IPS DF 6.9 (cell line): Measurements from ENCODE around the gene ETFRF1.

Experiments used
- DNase-seq: peaks from one replicate; pipeline ENCODE4 v3.0.0-alpha.2; 2013; ENCODE audit warnings: low read depth, low spot score
- H3K27ac ChIP-seq: one replicate; pipeline ENCODE4 v1.5.1; 2013; ENCODE audit warnings: low read length, control low read depth
- H3K27me3 ChIP-seq: 2 replicates; pipeline ENCODE4 v1.6.1; 2013; ENCODE audit warnings: mild to moderate bottlenecking, low read length; ENCODE audit not compliant: control insufficient read depth, insufficient read depth
- H3K36me3 ChIP-seq: 2 replicates; pipeline ENCODE4 v1.6.1; 2013; ENCODE audit warnings: low read length; ENCODE audit not compliant: control insufficient read depth, insufficient read depth
- H3K4me1 ChIP-seq: 2 replicates; pipeline ENCODE4 v1.6.1; 2013; ENCODE audit warnings: low read length; ENCODE audit not compliant: control insufficient read depth, insufficient read depth
- H3K4me3 ChIP-seq: 2 replicates; pipeline ENCODE4 v1.5.1; 2013; ENCODE audit warnings: mild to moderate bottlenecking, low read length
- H3K9me3 ChIP-seq: 2 replicates; pipeline ENCODE4 v1.6.1; 2013; ENCODE audit warnings: low read length, inconsistent platforms; ENCODE audit not compliant: control insufficient read depth, insufficient read depth
- WGBS: extraction: QIAGEN DNeasy Blood & Tissue Kit; methylation state at CpG from one replicate; pipeline ENCODE4 v1.1.7; 2013; ENCODE audit warnings: mixed read lengths, missing lambda C conversion rate; ENCODE audit not compliant: insufficient read length, insufficient coverage; 5-methylcytosine and 5-hydroxymethylcytosine counted together

Gene ETFRF1

GRCh38 chr12:25208554-25208953 lies 13.5 kb downstream of the ETFRF1 start:
- no peaks in the 10 kb centered on the region for H3K4me1 ChIP-seq
- DNase-seq = no peak
- no peaks in the 10 kb centered on the region for H3K9me3 ChIP-seq
- no peaks in the 10 kb centered on the region; the same call in 1 of the 2 replicates for H3K36me3 ChIP-seq
- H3K4me3 ChIP-seq = no peak overlapping the region
- H3K27me3 ChIP-seq = no peaks in the 10 kb centered on the region
- no CpG with 5 or more reads among the region's 1 CpG for WGBS
- H3K27ac ChIP-seq = no peak overlapping the region

- no peak for DNase-seq
- no CpG with 5 or more reads among the region's 1 CpG for WGBS
- Histone ChIP-seq H3K4me3 (no peak overlapping the region), H3K9me3 (no peaks in the 10 kb centered on the region), H3K27ac (no peak overlapping the region), H3K27me3 (no peaks in the 10 kb centered on the region), H3K4me1 (no peaks in the 10 kb centered on the region), H3K36me3 (no peaks in the 10 kb centered on the region; the same call in 1 of the 2 replicates)
Observed at GRCh38 chr12:25213338-25213737, 18.3 kb downstream of the ETFRF1 start.

DNA sequence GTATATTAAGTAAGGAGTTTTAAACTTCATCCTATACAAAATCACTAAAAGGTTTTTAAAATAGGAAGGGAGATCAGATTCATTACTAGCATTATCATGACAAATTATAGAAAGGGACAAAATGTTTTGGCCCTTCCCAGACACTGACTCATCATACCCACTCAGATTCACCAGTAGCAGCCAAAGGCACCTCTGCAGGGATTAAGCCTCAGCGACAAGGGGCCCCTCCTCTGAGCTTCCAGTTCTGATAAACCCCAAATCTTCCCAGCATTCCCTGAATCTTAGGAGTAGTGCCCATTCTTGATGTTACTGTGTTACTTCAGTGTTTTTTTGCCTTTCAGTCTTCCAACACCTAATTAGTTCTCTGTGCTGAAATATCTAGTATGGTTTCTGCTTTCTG lies 41.2 kb downstream of the ETFRF1 start:
- Histone ChIP-seq H3K27me3 (no peaks in the 10 kb centered on the region), H3K4me3 (no peak overlapping the region), H3K4me1 (no peaks in the 10 kb centered on the region), H3K9me3 (no peaks in the 10 kb centered on the region), H3K36me3 (no peaks in the 10 kb centered on the region), H3K27ac (no peak overlapping the region)
- no CpG with 5 or more reads among the region's 1 CpG for WGBS
- no peak for DNase-seq

GRCh38 chr12:25236626-25237025 lies 41.6 kb downstream of the ETFRF1 start:
- no peaks in the 10 kb centered on the region for H3K36me3 ChIP-seq
- H3K4me3 ChIP-seq = no peak overlapping the region
- WGBS = no CpG with 5 or more reads among the region's 4 CpGs
- H3K27me3 ChIP-seq = no peaks in the 10 kb centered on the region
- H3K9me3 ChIP-seq = no peaks in the 10 kb centered on the region
- H3K27ac ChIP-seq = no peak overlapping the region
- no peaks in the 10 kb centered on the region for H3K4me1 ChIP-seq
- no peak for DNase-seq

DNA sequence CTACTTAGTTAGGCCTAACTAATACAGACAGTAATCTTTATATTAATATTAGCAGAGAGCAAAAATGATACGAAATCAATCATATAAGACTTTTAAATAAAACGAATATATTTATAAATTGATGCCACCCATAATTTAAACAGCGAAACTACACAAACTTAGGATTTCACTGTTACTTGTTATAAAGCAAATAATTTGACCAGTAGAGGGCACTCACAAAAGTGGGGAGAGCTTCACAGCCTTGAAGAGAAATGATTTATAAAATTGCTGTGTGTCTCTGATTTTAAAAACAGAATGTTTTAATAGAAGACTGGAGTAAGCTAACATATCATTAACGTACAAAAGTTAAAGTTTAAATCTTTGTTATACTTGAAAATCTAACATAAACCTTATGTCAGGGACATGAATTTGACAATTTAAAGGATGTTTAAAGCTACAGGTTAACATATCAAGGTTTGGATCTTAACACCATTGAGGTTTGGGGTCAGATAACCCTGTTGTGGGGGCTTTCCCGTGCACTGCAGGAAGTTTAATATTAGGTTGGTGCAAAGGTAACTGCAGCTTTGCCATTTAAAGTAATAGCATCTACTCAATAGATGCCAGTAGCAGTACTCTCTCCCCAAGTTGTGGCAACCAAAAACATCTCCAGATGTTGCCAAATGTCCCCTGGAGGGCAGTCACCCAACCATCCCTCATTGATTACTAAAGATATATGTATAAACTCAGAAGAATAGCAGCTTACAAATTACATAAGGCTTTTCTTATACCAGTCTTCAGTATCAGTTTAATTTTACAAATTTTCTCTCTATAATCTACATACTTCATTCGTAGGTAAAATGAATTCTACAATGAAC lies 46.4 kb downstream of the ETFRF1 start:
- no peaks in the 10 kb centered on the region for H3K4me1 ChIP-seq
- no peaks in the 10 kb centered on the region for H3K27me3 ChIP-seq
- no peak overlapping the region for H3K4me3 ChIP-seq
- no peak overlapping the region for H3K27ac ChIP-seq
- H3K36me3 ChIP-seq = no peaks in the 10 kb centered on the region
- no peaks in the 10 kb centered on the region for H3K9me3 ChIP-seq
- WGBS = 100% methylated on average over 1 of the region's 6 CpGs
- DNase-seq = no peak

DNA sequence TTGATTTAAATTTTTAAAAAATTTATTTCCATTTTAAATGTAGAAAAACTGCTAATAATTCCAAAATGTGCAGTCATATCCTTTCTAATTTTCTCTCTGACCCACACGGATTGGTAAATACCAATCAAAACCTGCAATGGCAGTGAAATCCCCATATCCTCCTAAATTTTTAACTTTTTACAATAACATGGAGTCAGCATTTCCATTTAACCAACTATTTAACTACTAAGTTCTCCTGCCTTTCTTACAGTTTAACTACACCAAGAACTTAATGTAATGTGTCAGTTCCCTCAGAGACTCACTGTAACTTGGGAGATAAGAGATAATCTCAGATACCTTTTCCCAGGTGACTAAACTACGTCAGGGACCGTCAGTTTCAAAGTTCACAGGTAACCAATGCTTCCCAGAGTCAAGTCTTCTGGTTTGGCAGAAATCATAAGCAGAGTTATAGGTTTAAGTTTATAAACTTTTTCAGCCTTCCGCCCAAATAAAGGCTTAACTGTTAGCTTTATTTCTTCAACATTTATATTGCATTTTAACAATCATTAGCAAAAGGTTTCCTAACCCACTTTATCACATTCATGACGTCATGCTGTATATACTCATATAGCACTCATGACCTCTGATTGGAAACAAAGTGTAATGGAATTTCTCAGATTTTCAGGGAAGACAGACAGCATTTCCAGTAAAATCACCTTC lies 48.1 kb downstream of the ETFRF1 start:
- no peak overlapping the region for H3K27ac ChIP-seq
- no peaks in the 10 kb centered on the region for H3K4me1 ChIP-seq
- H3K9me3 ChIP-seq = no peaks in the 10 kb centered on the region
- no peaks in the 10 kb centered on the region for H3K27me3 ChIP-seq
- DNase-seq = no peak
- WGBS = no CpG with 5 or more reads among the region's 5 CpGs
- H3K4me3 ChIP-seq = no peak overlapping the region
- H3K36me3 ChIP-seq = no peaks in the 10 kb centered on the region

- no peak for DNase-seq
- Histone ChIP-seq H3K36me3 (no peaks in the 10 kb centered on the region), H3K4me1 (no peaks in the 10 kb centered on the region), H3K27ac (no peak overlapping the region), H3K9me3 (no peaks in the 10 kb centered on the region), H3K4me3 (no peak overlapping the region), H3K27me3 (no peaks in the 10 kb centered on the region)
Observed at GRCh38 chr12:25243680-25243990, 48.6 kb downstream of the ETFRF1 start.

DNA sequence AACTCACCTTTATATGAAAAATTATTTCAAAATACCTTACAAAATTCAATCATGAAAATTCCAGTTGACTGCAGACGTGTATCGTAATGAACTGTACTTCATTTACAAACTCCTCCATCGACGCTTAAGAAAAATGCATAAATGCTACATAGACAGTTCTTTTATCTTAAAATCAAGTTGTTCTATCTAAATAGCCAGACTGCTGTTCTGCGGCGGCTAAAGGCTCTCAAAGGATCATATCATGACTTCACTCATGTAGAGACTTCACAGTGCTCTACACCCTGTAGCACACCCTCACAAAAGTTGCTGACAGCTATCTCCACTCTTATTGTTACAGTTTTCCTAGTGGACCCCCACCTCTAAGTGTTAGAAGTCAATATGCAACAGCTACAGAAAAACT lies 50.5 kb downstream of the ETFRF1 start:
- Histone ChIP-seq H3K27ac (no peak overlapping the region), H3K9me3 (no peaks in the 10 kb centered on the region), H3K4me3 (no peak overlapping the region), H3K36me3 (no peaks in the 10 kb centered on the region), H3K27me3 (no peaks in the 10 kb centered on the region), H3K4me1 (no peaks in the 10 kb centered on the region)
- WGBS = 100% methylated on average over 4 of the region's 6 CpGs
- no peak for DNase-seq

DNA sequence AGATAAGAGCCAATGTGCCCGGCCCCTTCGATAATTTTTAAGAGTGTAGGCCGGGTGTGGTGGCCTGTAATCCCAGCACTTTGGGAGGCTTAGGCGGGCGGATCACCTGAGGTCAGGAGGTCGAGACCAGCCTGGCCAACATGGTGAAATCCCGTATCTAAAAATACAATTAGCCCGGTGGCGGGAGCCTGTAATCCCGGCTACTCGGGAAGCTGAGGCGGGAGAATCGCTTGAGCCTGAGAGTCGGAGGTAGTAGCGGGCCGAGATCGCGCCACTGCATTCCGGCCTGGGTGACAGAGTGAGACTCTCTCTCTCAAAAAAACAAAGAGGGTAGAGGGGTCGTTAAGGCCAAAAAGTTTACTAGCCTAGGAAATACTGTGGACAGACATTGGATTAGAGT lies 53.1 kb downstream of the ETFRF1 start:
- WGBS = no CpG with 5 or more reads among the region's 20 CpGs
- no peak overlapping the region for H3K4me3 ChIP-seq
- no peak for DNase-seq

DNA sequence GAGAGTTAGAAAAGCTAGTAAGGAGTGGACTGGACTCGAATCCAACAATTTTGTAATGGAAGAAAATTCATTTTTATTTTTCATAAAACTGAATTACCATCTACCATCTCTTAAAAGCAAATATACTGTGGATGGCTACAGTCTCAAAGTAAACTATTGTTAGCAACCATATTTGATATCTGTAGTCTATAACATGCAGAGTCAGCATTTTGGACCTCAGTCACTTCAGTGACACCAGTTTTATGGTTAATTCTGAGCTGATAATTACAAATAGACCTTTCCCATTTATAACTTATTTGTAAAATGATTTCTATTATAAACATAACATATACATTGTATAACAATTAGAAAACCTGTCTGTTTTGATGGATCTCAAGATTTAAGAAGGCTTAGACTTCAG lies 53.7 kb downstream of the ETFRF1 start:
- Histone ChIP-seq H3K27me3 (no peaks in the 10 kb centered on the region), H3K36me3 (no peaks in the 10 kb centered on the region), H3K9me3 (no peaks in the 10 kb centered on the region), H3K4me3 (no peak overlapping the region), H3K4me1 (no peaks in the 10 kb centered on the region), H3K27ac (no peak overlapping the region)
- DNase-seq = no peak
- no CpG with 5 or more reads among the region's 1 CpG for WGBS

More for the DNA sequence above, 53.1 kb downstream of the ETFRF1 start:
- Histone ChIP-seq H3K36me3 (no peaks in the 10 kb centered on the region), H3K27me3 (no peaks in the 10 kb centered on the region), H3K9me3 (no peaks in the 10 kb centered on the region), H3K27ac (no peak overlapping the region), H3K4me1 (no peaks in the 10 kb centered on the region)
